GM23248 (cell line): Measurements from ENCODE around the gene TBATA.

ENCODE experiments used
- EZH2 ChIP-seq: fragments of 200-600 bp; sonication (generic); IDR thresholded peaks from 2 replicates; pipeline ENCODE4 v1.6.1; 2018; ENCODE audit warnings: antibody characterized with exemption, mild to moderate bottlenecking; ENCODE audit not compliant: insufficient read depth, poor library complexity, severe bottlenecking
- EZH2phosphoT487 ChIP-seq: fragments of 200-600 bp; sonication (generic); IDR thresholded peaks from 2 replicates; pipeline ENCODE4 v1.6.1; 2018; ENCODE audit warnings: antibody characterized with exemption, moderate library complexity, mild to moderate bottlenecking, low read depth; ENCODE audit not compliant: insufficient read depth

DNA sequence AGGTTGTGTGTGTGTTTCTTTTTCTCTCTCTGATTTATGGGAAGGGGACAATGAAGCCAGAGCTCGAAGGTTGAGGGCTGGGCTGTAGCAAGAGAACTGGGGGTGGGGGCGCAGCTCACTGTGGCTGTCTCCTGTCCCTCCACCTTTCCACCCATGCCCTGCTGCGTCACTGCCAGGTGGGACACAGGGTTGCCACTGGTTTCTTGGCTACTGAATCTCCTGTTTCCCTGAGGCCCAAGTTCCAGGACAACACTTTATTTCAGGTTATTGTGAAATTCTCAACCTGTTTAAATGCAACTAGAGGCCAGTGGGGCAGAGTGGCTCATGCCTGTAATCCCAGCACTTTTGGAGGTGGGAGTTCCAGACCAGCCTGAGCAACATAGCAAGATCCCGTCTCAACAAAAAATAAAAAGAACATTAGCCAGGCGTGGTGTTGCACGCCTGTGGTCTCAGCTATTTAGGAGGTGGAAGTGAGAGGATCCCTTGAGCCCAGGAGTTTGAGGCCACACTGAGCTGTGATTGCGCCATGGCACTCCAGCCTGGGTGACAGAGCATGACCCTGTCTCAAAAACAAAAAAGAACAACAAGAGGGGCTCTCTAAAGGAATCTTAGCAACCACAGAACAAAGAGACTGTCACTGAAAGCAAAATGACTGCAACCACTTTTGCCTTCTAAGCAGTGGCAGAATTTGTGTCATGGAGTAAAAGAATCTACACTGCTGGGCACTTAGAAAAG, 22.6 kb downstream of the TBATA start:
- TF ChIP-seq EZH2phosphoT487 (no peak), EZH2 (no peak)
